T47D (cell line): ENCODE measurements around the gene RPL3.

ENCODE experiments used
- DNase-seq, 2 experiments: peaks; one replicate each; pipeline versions ENCODE4 v3.0.0 to v3.0.0-alpha.2; 2011 to 2012; ENCODE audit warnings: low read depth in 1 of 2, low spot score in 1 of 2
- JUND ChIP-seq: IDR thresholded peaks from 2 replicates; pipeline ENCODE4 v1.6.1; 2012; ENCODE audit warnings: low read depth
- in situ Hi-C: cut with HindIII; loops from 2 replicates; pipeline ENCODE4 v1.10.0; 2016; ENCODE audit warnings: low sequenced_read_pairs, low pct_unique_long_range_greater_than_20kb

The RPL3 gene

GRCh38 chr22:39288135-39288898 lies 31.1 kb downstream of the RPL3 start:
- no peak for TF ChIP-seq JUND
- in situ Hi-C loops, result no loop called here
- no peak for DNase-seq

DNA sequence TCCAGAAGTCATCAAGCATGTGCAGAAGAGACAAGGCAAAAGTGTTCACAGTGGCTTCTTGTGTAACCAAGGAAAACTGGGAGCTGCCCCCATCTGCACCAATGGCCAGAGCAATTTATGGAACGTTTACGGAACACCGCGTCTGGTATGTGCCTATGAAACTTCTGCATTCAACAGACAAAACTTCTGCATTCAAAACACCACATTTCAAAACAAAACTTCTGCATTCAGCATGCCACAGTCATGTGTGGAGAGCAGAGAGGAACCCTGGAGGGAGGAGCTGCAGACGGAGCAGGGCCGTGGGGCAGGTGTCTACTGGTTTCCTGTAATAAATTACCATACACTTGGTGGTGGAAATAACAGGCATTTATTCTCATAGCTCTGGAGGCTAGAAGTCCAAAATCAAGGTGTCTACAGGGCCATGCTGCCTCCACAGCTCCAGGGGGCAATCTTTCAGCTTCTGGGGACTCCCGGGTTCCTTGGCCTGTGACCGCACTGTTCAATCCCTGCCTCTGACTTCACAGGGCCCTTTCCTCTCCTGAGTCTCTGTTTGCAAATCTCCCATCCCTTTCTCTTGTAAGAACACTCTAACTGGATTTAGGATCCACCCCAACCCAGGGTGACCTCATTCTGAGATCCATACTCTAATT lies 32.2 kb downstream of the RPL3 start:
- in situ Hi-C loops, result no loop called here
- no peak for TF ChIP-seq JUND
- DNase-seq, result no peak

GRCh38 chr22:39284983-39285382 lies 34.4 kb downstream of the RPL3 start:
- no peak for TF ChIP-seq JUND
- no peak for DNase-seq
- in situ Hi-C loops, result no loop called here

- in situ Hi-C loops, result no loop called here
- no peak for TF ChIP-seq JUND
These were observed 35.1 kb downstream of the RPL3 start for GRCh38 chr22:39284142-39284980.

GRCh38 chr22:39283322-39284141 lies 35.9 kb downstream of the RPL3 start:
- DNase-seq, result peak; percentile 52 to 86
- in situ Hi-C loops, result no loop called here
- TF ChIP-seq JUND, result no peak; the same call in 1 of the 2 replicates

More at GRCh38 chr22:39284142-39284980, 35.1 kb downstream of the RPL3 start:
- DNase-seq, result peak; percentile 55 to 94

- no peak for TF ChIP-seq JUND
- no peak for DNase-seq
- in situ Hi-C loops, result no loop called here
These were observed 36.6 kb downstream of the RPL3 start for GRCh38 chr22:39282645-39283321.

DNA sequence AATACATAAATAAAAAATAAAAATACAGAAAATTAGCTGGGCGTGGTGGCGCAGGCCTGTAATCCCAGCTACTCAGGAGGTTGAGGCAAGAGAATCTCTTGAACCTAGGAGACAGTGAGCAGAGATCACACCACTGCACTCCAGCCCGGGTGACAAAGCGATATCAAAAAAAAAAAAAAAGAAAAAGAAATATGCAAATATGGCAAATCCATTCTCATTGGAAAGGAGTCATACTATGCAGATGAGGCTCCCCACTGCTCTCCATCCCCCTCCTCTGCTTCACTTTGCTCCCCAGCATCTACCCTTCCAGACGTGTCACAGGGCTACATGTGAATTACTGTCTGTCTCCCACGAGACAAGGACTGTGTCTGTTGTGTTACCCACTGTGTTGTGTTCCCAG lies 38.3 kb downstream of the RPL3 start:
- no peak for DNase-seq
- in situ Hi-C loops, result no loop called here
- no peak for TF ChIP-seq JUND

DNA sequence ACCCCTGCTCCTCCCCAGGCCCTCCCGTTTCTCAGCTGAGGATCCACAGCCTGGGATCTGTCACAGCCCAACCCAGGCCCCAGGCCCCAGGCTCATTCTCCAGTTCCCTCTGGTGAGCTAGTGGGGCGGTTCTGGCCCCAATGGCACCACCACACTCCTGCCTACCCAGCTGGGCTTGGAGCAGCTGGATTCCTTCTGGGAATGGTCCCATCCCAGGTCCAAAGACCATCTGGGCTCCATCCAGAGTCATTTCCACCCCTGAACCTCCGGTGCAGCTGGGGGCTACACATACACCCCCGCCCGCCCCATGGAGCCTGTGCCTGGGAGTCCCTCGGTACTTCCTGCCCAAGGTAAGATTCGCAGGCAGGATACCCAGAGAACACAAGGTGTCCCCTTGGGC lies 39.2 kb downstream of the RPL3 start:
- no peak for TF ChIP-seq JUND
- DNase-seq, result no peak
- in situ Hi-C loops, result no loop called here

DNA sequence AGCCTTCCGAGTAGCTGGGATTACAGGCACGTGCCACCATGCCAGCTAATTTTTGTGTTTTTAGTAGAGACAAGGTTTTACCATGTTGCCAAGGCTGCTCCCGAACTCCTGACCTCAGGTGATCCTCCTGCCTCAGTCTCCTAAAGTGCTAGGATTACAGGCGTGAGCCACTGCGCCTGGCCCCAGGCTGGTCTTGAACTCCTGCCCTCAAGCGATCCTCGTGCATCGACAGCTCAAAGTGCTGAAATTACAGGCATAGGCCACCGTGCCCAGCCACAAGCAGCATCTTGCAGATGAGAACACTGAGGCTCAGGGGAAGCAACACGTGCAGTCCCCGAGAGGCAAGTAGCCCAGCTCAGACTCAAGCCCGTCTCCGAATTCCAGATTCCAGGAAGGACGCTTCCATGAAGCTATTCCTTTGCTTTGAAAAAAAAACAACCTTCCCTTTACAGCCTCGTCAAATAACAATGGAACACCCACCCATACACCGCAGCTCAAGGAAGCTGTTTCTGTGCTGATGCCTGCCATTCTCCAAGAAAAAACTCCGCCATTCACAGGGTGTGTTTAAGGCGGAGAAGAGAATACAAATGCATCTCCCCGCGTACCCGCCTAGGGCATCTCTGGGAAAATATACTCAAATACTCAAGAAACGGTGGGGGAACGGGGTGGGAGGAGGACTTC lies 40.1 kb downstream of the RPL3 start:
- in situ Hi-C loops, result no loop called here
- DNase-seq, result no peak
- no peak for TF ChIP-seq JUND

GRCh38 chr22:39278040-39278439 lies 41.4 kb downstream of the RPL3 start:
- TF ChIP-seq JUND, result no peak
- DNase-seq, result no peak
- in situ Hi-C loops, result no loop called here

DNA sequence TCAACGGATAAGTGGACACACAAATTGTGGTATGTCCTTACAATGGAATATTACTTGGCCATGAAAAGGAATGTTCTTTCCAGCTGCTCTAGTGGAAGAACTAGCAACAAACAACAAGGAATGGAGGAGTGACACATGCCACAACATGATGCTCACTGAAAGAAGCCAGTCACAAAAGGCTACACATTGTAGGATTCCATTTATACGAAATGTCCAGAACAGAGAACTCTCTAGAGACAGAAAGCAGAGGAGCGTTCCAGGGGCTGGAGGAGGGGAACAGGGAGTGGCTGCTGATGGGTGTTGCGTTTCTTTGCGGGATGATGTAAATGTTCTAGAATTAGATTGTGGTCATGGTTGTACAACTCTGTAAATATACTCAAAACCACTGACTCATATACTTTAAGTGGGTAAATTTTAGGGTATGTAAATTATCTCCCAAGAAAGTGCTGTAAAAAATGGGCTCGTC lies 42.2 kb downstream of the RPL3 start:
- in situ Hi-C loops, result no loop called here
- DNase-seq, result no peak
- TF ChIP-seq JUND, result no peak
